ENCODE results near the gene RABGEF1.
"Not testable (repeated sequence)": the region's sequence is repeated elsewhere in the genome, so short reads cannot be mapped to it uniquely, and the experiment has no call there.

DNA sequence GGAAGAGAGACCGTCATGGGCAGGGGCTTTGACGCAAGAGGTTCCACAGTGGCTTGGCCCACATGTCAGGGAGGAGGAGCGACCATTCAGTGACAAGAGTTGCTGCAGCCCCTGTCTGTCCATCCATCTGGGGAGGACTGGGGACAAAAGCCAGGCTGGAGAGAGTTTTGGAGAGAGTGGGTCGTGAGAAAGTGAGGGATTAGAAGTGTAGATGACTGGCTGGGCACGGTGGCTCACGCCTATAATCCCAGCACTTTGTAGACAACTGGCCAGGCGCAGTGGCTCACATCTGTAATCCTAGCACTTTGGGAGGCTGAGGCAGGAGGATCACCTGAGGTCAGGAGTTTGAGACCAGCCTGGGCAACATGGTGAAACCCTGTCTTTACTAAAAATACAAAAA lies 45.1 kb upstream of the RABGEF1 start:
- not testable (repeated sequence) for TF ChIP-seq CTCF, POLR2A, EP300 (IDR thresholded peaks at IDR 0.05)
